PFSK-1 (cell line): Measurements from ENCODE around the gene THOP1.

Experiments
- FOXP2 ChIP-seq: optimal IDR thresholded peaks from 2 replicates; pipeline ENCODE3; 2011; ENCODE audit warnings: borderline replicate concordance, control low read depth, inconsistent platforms; ENCODE audit not compliant: insufficient read depth; ENCODE audit errors: extremely low read length, extremely low read depth
- POLR2AphosphoS5 ChIP-seq: IDR thresholded peaks from 2 replicates; pipeline ENCODE4 v1.6.1; 2012; ENCODE audit warnings: low read depth, mild to moderate bottlenecking, control low read depth, low read length, moderate library complexity
- REST ChIP-seq, 2 experiments: IDR thresholded peaks; 2 replicates each; pipeline versions ENCODE4 v1.6.1 to v1.8.0; 2011 to 2012; ENCODE audit warnings: low read depth in 2 of 2, low read length in 2 of 2, control low read depth in 1 of 2, inconsistent platforms in 1 of 2, mild to moderate bottlenecking in 1 of 2, moderate library complexity in 1 of 2; ENCODE audit not compliant: insufficient read depth in 1 of 2
- SIN3A ChIP-seq: IDR thresholded peaks from 2 replicates; pipeline ENCODE4 v1.6.1; 2012; ENCODE audit warnings: mild to moderate bottlenecking, low read length, moderate library complexity, borderline replicate concordance; ENCODE audit not compliant: insufficient read depth
- TAF1 ChIP-seq: IDR thresholded peaks from 2 replicates; pipeline ENCODE4 v1.6.1; 2012; ENCODE audit warnings: low read length, control low read depth, borderline replicate concordance; ENCODE audit not compliant: insufficient read depth

The THOP1 gene

GRCh38 chr19:2793577-2793976 is 8.3 kb downstream of the THOP1 start:
- no peak for TF ChIP-seq FOXP2
- TF ChIP-seq REST (IDR thresholded peaks at IDR 0.05; ENCODE audit: insufficient read depth in 1 of 2, low read depth in 2 of 2, low read length in 2 of 2), result no peak
- no peak for TF ChIP-seq POLR2AphosphoS5
- TF ChIP-seq TAF1, result no peak
- TF ChIP-seq SIN3A, result no peak

- no peak for TF ChIP-seq FOXP2
- no peak for TF ChIP-seq SIN3A
- no peak for TF ChIP-seq REST (IDR thresholded peaks at IDR 0.05; ENCODE audit: insufficient read depth in 1 of 2, low read depth in 2 of 2, low read length in 2 of 2)
- no peak for TF ChIP-seq TAF1
- TF ChIP-seq POLR2AphosphoS5, result no peak
These were observed 10.7 kb downstream of the THOP1 start for GRCh38 chr19:2795827-2796658.

GRCh38 chr19:2796659-2797266 is 11.5 kb downstream of the THOP1 start:
- TF ChIP-seq TAF1 (no peak), POLR2AphosphoS5 (no peak), FOXP2 (no peak), SIN3A (no peak), REST (IDR thresholded peaks at IDR 0.05; ENCODE audit: insufficient read depth in 1 of 2, low read depth in 2 of 2, low read length in 2 of 2) (no peak)

GRCh38 chr19:2797280-2797679 is 12.0 kb downstream of the THOP1 start:
- no peak for TF ChIP-seq TAF1
- no peak for TF ChIP-seq FOXP2
- no peak for TF ChIP-seq REST (IDR thresholded peaks at IDR 0.05; ENCODE audit: insufficient read depth in 1 of 2, low read depth in 2 of 2, low read length in 2 of 2)
- TF ChIP-seq SIN3A, result no peak
- no peak for TF ChIP-seq POLR2AphosphoS5
